Spleen (tissue), 11 donors: Measurements from ENCODE around the gene KLHL8. TPM values are rescaled to one million over a fixed set of nuclear protein-coding genes. Genes with fewer than 3 reads are reported as not detected.

Experiments
- DNase-seq: peaks from one replicate; pipeline ENCODE4 v3.0.0-alpha.2; 2020
- H3K27ac ChIP-seq, 8 donors: fragments of 200-600 bp; sonication (generic) in 7 of 8; 1 replicate in 4 of 8; 2 replicates in 4 of 8; pipeline versions ENCODE4 v1.5.0 to v1.8.0; 2016 to 2021; ENCODE audit warnings: inconsistent platforms in 4 of 8, mild to moderate bottlenecking in 4 of 8, moderate library complexity in 1 of 8
- H3K27me3 ChIP-seq, 7 donors: fragments of 200-600 bp; sonication (generic) in 6 of 7; replicated peaks in 1 of 7; 1 replicate in 4 of 7; 2 replicates in 3 of 7; pipeline versions ENCODE4 v1.5.0 to v1.8.0; 2016 to 2021; ENCODE audit warnings: inconsistent platforms in 3 of 7, mild to moderate bottlenecking in 1 of 7
- H3K36me3 ChIP-seq, 6 donors: fragments of 200-600 bp; sonication (generic) in 5 of 6; 1 replicate in 4 of 6; 2 replicates in 2 of 6; pipeline versions ENCODE4 v1.5.0 to v1.8.0; 2016 to 2021; ENCODE audit warnings: inconsistent platforms in 2 of 6
- H3K4me1 ChIP-seq, 6 donors: fragments of 200-600 bp; sonication (generic) in 5 of 6; 1 replicate in 3 of 6; 2 replicates in 3 of 6; pipeline versions ENCODE4 v1.5.0 to v1.8.0; 2016 to 2021; ENCODE audit warnings: inconsistent platforms in 3 of 6
- H3K4me3 ChIP-seq, 8 donors: fragments of 200-600 bp; sonication (generic) in 7 of 8; 1 replicate in 4 of 8; 2 replicates in 4 of 8; pipeline versions ENCODE4 v1.5.0 to v1.8.0; 2016 to 2021; ENCODE audit warnings: inconsistent platforms in 4 of 8, mild to moderate bottlenecking in 4 of 8, moderate library complexity in 2 of 8
- H3K9me3 ChIP-seq, 8 donors: fragments of 200-600 bp; sonication (generic) in 7 of 8; 1 replicate in 4 of 8; 2 replicates in 4 of 8; pipeline versions ENCODE4 v1.5.0 to v1.8.0; 2016 to 2021; ENCODE audit warnings: inconsistent platforms in 4 of 8
- CTCF ChIP-seq, 11 experiments: fragments of 200-600 bp in 7 of 11; fragments of 450-650 bp in 4 of 11; sonication (generic) in 4 of 11; IDR thresholded peaks in 8 of 11; conservative IDR thresholded peaks in 3 of 11; 1 replicate in 7 of 11; 2 replicates in 4 of 11; pipeline versions ENCODE4 v1.4.0 to v1.8.0; 2016 to 2021; ENCODE audit warnings: antibody characterized with exemption in 11 of 11, inconsistent platforms in 4 of 11, mild to moderate bottlenecking in 1 of 11
- POLR2A ChIP-seq, 3 donors: fragments of 450-650 bp; IDR thresholded peaks; one replicate each; pipeline ENCODE4 v1.5.1; 2017; ENCODE audit warnings: antibody characterized with exemption in 3 of 3, mild to moderate bottlenecking in 1 of 3
- POLR2AphosphoS5 ChIP-seq, 3 donors: sonication (generic); formaldehyde crosslinking; IDR thresholded peaks; one replicate each; pipeline ENCODE4 v1.5.1; 2017; ENCODE audit warnings: antibody characterized with exemption in 3 of 3
- WGBS, 5 donors: extraction: QIAGEN DNeasy Blood & Tissue Kit in 3 of 5; methylation state at CpG; one replicate each; pipeline versions ENCODE4 v1.1.5 to v1.1.7; 2013 to 2018; 5-methylcytosine and 5-hydroxymethylcytosine counted together
- intact Hi-C: fragments of 100-400 bp; cut with DNase I; formaldehyde crosslinking; loops from one replicate; pipeline ENCODE4 v1.15.0; 2023; ENCODE audit warnings: low total_unique reads
- polyA plus RNA-seq, 3 donors: library from polyadenylated mRNA; stranded (reverse); fragments of 200-250 nt; gene quantifications; one replicate each; pipeline ENCODE4 v1.2.1, GENCODE V29; 2013
- total RNA-seq, 7 donors: library from RNA; depleted of rRNA in 3 of 7; stranded (reverse); fragments of >200 nt in 3 of 7; fragmentation: NEBNext Ultra II Directional in 4 of 7; extraction: Animal tissue kit (Norgen Biotek cat#: 25700) in 4 of 7; gene quantifications; one replicate each; pipeline versions ENCODE4 v1.1.0 to v1.2.1, GENCODE V29; 2016 to 2021
- donor health status: healthy with polysubstance abuse.
- donor health status: DM: no; HTN: no; CAD: no; lungs with moderate emphysema.
- donor health status: DM: no; HTN: no; CAD: no.
- donor health status: Bipolar disorder and iron deficiency.
- donor health status: healthy.
- donor health status: DM: no; HTN: no; CAD: no.
- donor health status: DM: yes; HTN: yes; CAD: no.

KLHL8 gene
- total and polyA plus RNA-seq, 10 donors = 2.6 to 17.6 (median 15.0) TPM

- no peak overlapping the region for H3K27ac ChIP-seq
- H3K4me1 ChIP-seq = peaks cover 0 to 21% (median 8%) of the 10 kb centered on the region in 6 donors
- no peak overlapping the region for H3K4me3 ChIP-seq
- 86 to 96% (median 93%) methylated on average over 8 to 9 of the region's 9 CpGs for WGBS, 5 donors
- intact Hi-C loops = no loop called here
- H3K36me3 ChIP-seq = peaks cover 6 to 98% (median 64%) of the 10 kb centered on the region in 6 donors
- TF ChIP-seq POLR2AphosphoS5 (IDR thresholded peaks at IDR 0.05) = no peak
- TF ChIP-seq POLR2A (IDR thresholded peaks at IDR 0.05) = no peak
- no peak for TF ChIP-seq CTCF (IDR thresholded peaks at IDR 0.05 in 8 of 11, conservative IDR thresholded peaks at IDR 0.05 in 3 of 11)
- no peaks in the 10 kb centered on the region for H3K27me3 ChIP-seq
- no peak for DNase-seq
- H3K9me3 ChIP-seq = no peaks in the 10 kb centered on the region
These were observed 94.4 kb downstream of the KLHL8 start for GRCh38 chr4:87126056-87126455.

GRCh38 chr4:87122252-87122651, 98.2 kb downstream of the KLHL8 start:
- H3K27ac ChIP-seq = no peak overlapping the region
- no peak overlapping the region for H3K4me3 ChIP-seq
- WGBS, 5 donors = 58 to 92% (median 67%) methylated on average over 4 of the region's 4 CpGs
- DNase-seq = no peak
- TF ChIP-seq POLR2AphosphoS5 (IDR thresholded peaks at IDR 0.05) = no peak
- TF ChIP-seq CTCF (IDR thresholded peaks at IDR 0.05 in 8 of 11, conservative IDR thresholded peaks at IDR 0.05 in 3 of 11) = no peak
- TF ChIP-seq POLR2A (IDR thresholded peaks at IDR 0.05) = no peak
- peaks cover 6 to 98% (median 36%) of the 10 kb centered on the region in 6 donors for H3K36me3 ChIP-seq
- peaks cover 0 to 39% (median 17%) of the 10 kb centered on the region in 6 donors for H3K4me1 ChIP-seq
- no peaks in the 10 kb centered on the region for H3K27me3 ChIP-seq
- intact Hi-C loops = no loop called here
- no peaks in the 10 kb centered on the region for H3K9me3 ChIP-seq

GRCh38 chr4:87121341-87122065, 98.9 kb downstream of the KLHL8 start:
- Histone ChIP-seq H3K36me3 (peaks cover 6 to 98% (median 35%) of the 10 kb centered on the region in 6 donors), H3K27ac (no peak overlapping the region), H3K4me3 (no peak overlapping the region), H3K27me3 (no peaks in the 10 kb centered on the region), H3K4me1 (peaks cover 0 to 39% (median 17%) of the 10 kb centered on the region in 6 donors), H3K9me3 (no peaks in the 10 kb centered on the region)
- TF ChIP-seq CTCF (IDR thresholded peaks at IDR 0.05 in 8 of 11, conservative IDR thresholded peaks at IDR 0.05 in 3 of 11) (no peak), POLR2A (IDR thresholded peaks at IDR 0.05) (no peak), POLR2AphosphoS5 (IDR thresholded peaks at IDR 0.05) (no peak)
- 68 to 78% (median 74%) methylated on average over 4 of the region's 4 CpGs for WGBS, 5 donors
- no peak for DNase-seq
- intact Hi-C loops = no loop called here

GRCh38 chr4:87120411-87121162, 99.8 kb downstream of the KLHL8 start:
- peak; percentile 44 to 62 (median 49) for TF ChIP-seq POLR2AphosphoS5 (IDR thresholded peaks at IDR 0.05)
- TF ChIP-seq POLR2A (IDR thresholded peaks at IDR 0.05) = no peak
- no peak for TF ChIP-seq CTCF (IDR thresholded peaks at IDR 0.05 in 8 of 11, conservative IDR thresholded peaks at IDR 0.05 in 3 of 11)
- intact Hi-C loops = no loop called here
- 76 to 89% (median 87%) methylated on average over 18 of the region's 18 CpGs for WGBS, 5 donors

More at GRCh38 chr4:87120411-87121162, 99.8 kb downstream of the KLHL8 start:
- Histone ChIP-seq H3K27me3 (no peaks in the 10 kb centered on the region), H3K9me3 (no peaks in the 10 kb centered on the region), H3K4me3 (no peak overlapping the region), H3K4me1 (peaks cover 0 to 39% (median 17%) of the 10 kb centered on the region in 6 donors), H3K27ac (peak overlapping the region in 2 of 8 donors; percentile 11 to 17), H3K36me3 (peaks cover 2 to 98% (median 34%) of the 10 kb centered on the region in 6 donors)
- no peak for DNase-seq
